ENCODE data around the gene HOXB2. TPM values are rescaled to one million over a fixed set of nuclear protein-coding genes. Genes with fewer than 3 reads are reported as not detected.
A peak's percentile ranks its signal among the peaks of the same experiment; 100 is the strongest.

HOXB2 gene
- total and polyA plus RNA-seq, 2 experiments from 2014 or later, result 5.6 to 20.7 TPM

- DNase-seq (ENCODE audit: low spot score), result peak; percentile 85
- H3K79me2 ChIP-seq, result peaks cover 21% of the 10 kb centered on the region
- WGBS (ENCODE audit: low lambda C conversion rate, missing lambda C conversion rate), result 8% methylated on average over 11 of the region's 36 CpGs
- no peaks in the 10 kb centered on the region for H3K9me3 ChIP-seq (ENCODE audit: low read depth)
- no peak overlapping the region for H2AFZ ChIP-seq
- H4K20me1 ChIP-seq (ENCODE audit: insufficient read depth, poor library complexity, severe bottlenecking), result no peaks in the 10 kb centered on the region
- no peaks in the 10 kb centered on the region for H3K36me3 ChIP-seq (replicated peaks; ENCODE audit: insufficient read depth, low read depth)
- peaks cover 87% of the 10 kb centered on the region for H3K27me3 ChIP-seq
- peak overlapping the region; percentile 83 for H3K27ac ChIP-seq
- TF ChIP-seq EZH2phosphoT487 (IDR thresholded peaks at IDR 0.05; ENCODE audit: low read depth, severe bottlenecking, unreplicated experiment), result no peak
- TF ChIP-seq EZH2 (IDR thresholded peaks at IDR 0.05; ENCODE audit: borderline replicate concordance), result no peak
- TF ChIP-seq, protein P1, sequence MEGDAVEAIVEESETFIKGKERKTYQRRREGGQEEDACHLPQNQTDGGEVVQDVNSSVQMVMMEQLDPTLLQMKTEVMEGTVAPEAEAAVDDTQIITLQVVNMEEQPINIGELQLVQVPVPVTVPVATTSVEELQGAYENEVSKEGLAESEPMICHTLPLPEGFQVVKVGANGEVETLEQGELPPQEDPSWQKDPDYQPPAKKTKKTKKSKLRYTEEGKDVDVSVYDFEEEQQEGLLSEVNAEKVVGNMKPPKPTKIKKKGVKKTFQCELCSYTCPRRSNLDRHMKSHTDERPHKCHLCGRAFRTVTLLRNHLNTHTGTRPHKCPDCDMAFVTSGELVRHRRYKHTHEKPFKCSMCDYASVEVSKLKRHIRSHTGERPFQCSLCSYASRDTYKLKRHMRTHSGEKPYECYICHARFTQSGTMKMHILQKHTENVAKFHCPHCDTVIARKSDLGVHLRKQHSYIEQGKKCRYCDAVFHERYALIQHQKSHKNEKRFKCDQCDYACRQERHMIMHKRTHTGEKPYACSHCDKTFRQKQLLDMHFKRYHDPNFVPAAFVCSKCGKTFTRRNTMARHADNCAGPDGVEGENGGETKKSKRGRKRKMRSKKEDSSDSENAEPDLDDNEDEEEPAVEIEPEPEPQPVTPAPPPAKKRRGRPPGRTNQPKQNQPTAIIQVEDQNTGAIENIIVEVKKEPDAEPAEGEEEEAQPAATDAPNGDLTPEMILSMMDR (IDR thresholded peaks at IDR 0.05; ENCODE audit: poor library complexity), result no peak
- H3K9me2 ChIP-seq (replicated peaks; ENCODE audit: insufficient read depth), result no peaks in the 10 kb centered on the region
- peaks cover 52% of the 10 kb centered on the region for H3K4me1 ChIP-seq (ENCODE audit: insufficient read depth)
- H3K4me3 ChIP-seq, result peak overlapping the region; percentile 32
- H3K4me2 ChIP-seq, result peak overlapping the region; percentile 92
These were observed 10.6 kb upstream of the HOXB2 start for GRCh38 chr17:48555258-48556228.

- H2AFZ ChIP-seq, result peak overlapping the region; percentile 27
- WGBS (ENCODE audit: low lambda C conversion rate, missing lambda C conversion rate), result 12% methylated on average over 43 of the region's 44 CpGs
- peaks cover 45% of the 10 kb centered on the region for H3K4me1 ChIP-seq (ENCODE audit: insufficient read depth)
- DNase-seq (ENCODE audit: low spot score), result no peak
- peak overlapping the region; percentile 92 for H3K4me2 ChIP-seq
- H3K27me3 ChIP-seq, result peaks cover 87% of the 10 kb centered on the region
- H4K20me1 ChIP-seq (ENCODE audit: insufficient read depth, poor library complexity, severe bottlenecking), result no peaks in the 10 kb centered on the region
- peak overlapping the region; percentile 32 for H3K4me3 ChIP-seq
- TF ChIP-seq, protein P1 (IDR thresholded peaks at IDR 0.05; ENCODE audit: poor library complexity), result no peak
- TF ChIP-seq EZH2phosphoT487 (IDR thresholded peaks at IDR 0.05; ENCODE audit: low read depth, severe bottlenecking, unreplicated experiment) (no peak), EZH2 (IDR thresholded peaks at IDR 0.05; ENCODE audit: borderline replicate concordance) (peak; percentile 88)
- no peaks in the 10 kb centered on the region for H3K36me3 ChIP-seq (replicated peaks; ENCODE audit: insufficient read depth, low read depth)
- H3K27ac ChIP-seq, result peak overlapping the region; percentile 83
- no peaks in the 10 kb centered on the region for H3K9me2 ChIP-seq (replicated peaks; ENCODE audit: insufficient read depth)
- H3K9me3 ChIP-seq (ENCODE audit: low read depth), result no peaks in the 10 kb centered on the region
- H3K79me2 ChIP-seq, result peaks cover 21% of the 10 kb centered on the region
These were observed 9.7 kb upstream of the HOXB2 start for GRCh38 chr17:48554412-48555257.

DNA sequence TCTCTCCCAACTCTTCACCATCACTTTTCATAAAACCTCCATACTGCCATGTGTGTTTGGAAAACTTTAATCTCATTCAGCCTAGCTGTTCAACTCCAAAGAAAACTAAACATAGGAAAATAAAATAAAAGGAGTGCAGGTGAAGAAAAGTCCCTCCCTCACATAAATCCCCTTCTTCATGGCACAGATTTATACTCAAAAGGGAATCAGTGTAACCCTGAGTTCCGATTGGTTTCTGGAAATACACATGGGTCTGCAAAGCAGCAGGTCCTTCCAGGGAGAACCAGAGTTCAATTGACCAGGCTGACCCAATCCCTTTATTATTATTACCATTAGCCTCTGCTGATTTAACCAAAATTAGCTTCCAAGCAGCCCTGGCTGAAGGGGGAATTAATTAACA lies 8.9 kb upstream of the HOXB2 start:
- H3K79me2 ChIP-seq, result peaks cover 17% of the 10 kb centered on the region
- H3K9me2 ChIP-seq (replicated peaks; ENCODE audit: insufficient read depth), result no peaks in the 10 kb centered on the region
- no peaks in the 10 kb centered on the region for H3K36me3 ChIP-seq (replicated peaks; ENCODE audit: insufficient read depth, low read depth)
- DNase-seq (ENCODE audit: low spot score), result no peak
- H3K9me3 ChIP-seq (ENCODE audit: low read depth), result no peaks in the 10 kb centered on the region
- 25% methylated on average over 1 of the region's 1 CpG for WGBS (ENCODE audit: low lambda C conversion rate, missing lambda C conversion rate)
- peaks cover 81% of the 10 kb centered on the region for H3K27me3 ChIP-seq
- H3K4me1 ChIP-seq (ENCODE audit: insufficient read depth), result peaks cover 40% of the 10 kb centered on the region
- H3K4me2 ChIP-seq, result peak overlapping the region; percentile 92
- H3K27ac ChIP-seq, result no peak overlapping the region
- H4K20me1 ChIP-seq (ENCODE audit: insufficient read depth, poor library complexity, severe bottlenecking), result no peaks in the 10 kb centered on the region
- TF ChIP-seq, protein P1 (IDR thresholded peaks at IDR 0.05; ENCODE audit: poor library complexity), result no peak
- no peak for TF ChIP-seq EZH2phosphoT487 (IDR thresholded peaks at IDR 0.05; ENCODE audit: low read depth, severe bottlenecking, unreplicated experiment)
- TF ChIP-seq EZH2 (IDR thresholded peaks at IDR 0.05; ENCODE audit: borderline replicate concordance), result no peak
- no peak overlapping the region for H3K4me3 ChIP-seq
- H2AFZ ChIP-seq, result no peak overlapping the region
